Measurements from ENCODE around the gene SOX8.

The SOX8 gene

GRCh38 chr16:1028524-1029258 lies 47.1 kb downstream of the SOX8 start:
- DNase-seq = no peak

GRCh38 chr16:1029259-1029545 lies 47.6 kb downstream of the SOX8 start:
- no peak for DNase-seq

- DNase-seq = no peak
These were observed 48.9 kb downstream of the SOX8 start for GRCh38 chr16:1030473-1030901.

GRCh38 chr16:1031666-1032065 lies 50.1 kb downstream of the SOX8 start:
- no peak for DNase-seq

DNA sequence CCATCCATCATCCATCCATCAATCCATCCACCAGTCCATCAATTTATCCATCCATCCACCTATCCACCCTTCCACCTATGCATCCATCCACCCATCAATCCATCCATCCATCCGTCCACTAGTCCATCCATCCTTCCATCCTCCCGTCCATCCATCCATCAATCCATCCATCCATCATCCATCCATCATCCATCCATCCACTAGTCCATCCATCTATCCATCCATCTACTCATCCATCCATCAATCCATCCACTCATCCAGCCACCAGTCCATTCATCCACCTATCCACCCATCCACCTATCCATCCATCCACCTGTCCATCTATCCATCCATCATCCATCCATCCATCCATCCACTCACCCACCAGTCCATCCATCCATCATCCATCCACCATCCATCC lies 51.0 kb downstream of the SOX8 start:
- no peak for DNase-seq

DNA sequence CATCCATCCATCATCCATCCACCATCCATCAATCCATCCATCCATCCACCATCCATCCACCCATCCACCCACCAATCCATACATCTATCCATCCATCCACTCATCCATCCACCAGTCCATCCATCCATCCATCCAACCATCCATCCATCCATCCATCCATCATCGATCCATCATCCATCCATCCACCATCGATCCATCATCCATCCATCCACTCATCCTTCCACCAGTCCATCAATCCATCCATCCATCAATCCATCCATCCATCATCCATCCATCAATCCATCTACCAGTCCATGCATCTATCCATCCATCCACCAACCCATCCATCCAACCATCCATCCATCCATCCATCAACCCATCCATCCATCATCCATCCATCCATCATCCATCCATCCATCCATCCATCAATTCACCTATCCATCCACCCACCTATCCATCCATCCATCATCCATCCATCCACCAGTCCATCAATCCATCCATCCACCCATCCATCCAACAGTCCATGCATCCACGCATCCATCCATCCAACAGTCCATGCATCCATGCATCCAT lies 51.6 kb downstream of the SOX8 start:
- no peak for DNase-seq

DNA sequence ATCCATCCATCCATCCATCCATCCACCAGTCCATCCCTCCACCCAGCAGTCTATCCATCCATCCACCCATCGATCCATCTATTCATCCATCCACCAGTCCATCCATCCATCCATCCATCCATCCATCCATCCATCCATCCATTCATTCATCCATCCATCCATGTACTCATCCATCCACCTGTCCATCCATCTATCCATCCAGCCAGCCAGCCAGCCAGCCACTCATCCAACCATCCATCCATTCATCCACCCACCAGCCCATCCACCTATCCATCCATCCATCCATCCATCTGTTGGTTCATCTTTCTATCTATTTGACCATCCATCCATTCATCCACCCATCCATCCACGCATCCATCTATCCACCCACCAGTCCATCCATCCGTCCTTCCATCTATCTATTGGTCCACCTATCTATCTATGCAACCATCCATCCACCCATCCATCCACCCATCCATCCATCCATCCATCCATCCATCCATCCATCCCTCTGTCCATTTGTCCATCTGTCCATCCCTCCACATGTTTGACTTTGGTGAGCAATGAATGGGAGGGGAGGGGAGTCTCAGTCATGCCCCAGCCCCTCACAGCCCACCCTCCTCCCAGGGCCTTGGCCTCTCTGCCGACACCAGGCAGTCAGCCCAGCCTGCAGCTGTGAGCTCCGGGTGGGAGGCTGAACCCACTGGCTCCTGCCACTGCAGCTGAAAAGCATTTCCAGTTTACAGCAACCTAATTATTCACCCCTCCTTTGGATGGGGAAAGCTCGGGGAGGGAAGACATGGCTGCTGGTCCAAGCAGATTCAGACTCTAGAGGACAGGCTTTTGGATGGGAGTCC lies 52.9 kb downstream of the SOX8 start:
- DNase-seq = no peak

- DNase-seq = no peak
These were observed 53.5 kb downstream of the SOX8 start for GRCh38 chr16:1035066-1035415.

GRCh38 chr16:1036166-1036565 lies 54.6 kb downstream of the SOX8 start:
- DNase-seq = no peak

Data from CD4-positive, alpha-beta T cell treated with Interleukin-12 subunit alpha and Interleukin-12 subunit beta, for 1 hour (primary cell).